ENCODE measurements around the gene ELAVL1. TPM values are rescaled to one million over a fixed set of nuclear protein-coding genes. Genes with fewer than 3 reads are reported as not detected.

ELAVL1 gene
- polyA plus RNA-seq, 1 of the 3 experiments (the other 2 are of a cell fraction): 49.6 TPM

- no peak overlapping the region for H2AFZ ChIP-seq (ENCODE audit: low read depth)
- peaks cover 8% of the 10 kb centered on the region; the same call in 1 of the 2 replicates for H3K27me3 ChIP-seq (ENCODE audit: insufficient read depth)
- CTCF ChIA-PET: interaction anchor here (0.6 kb wide), 1 partner anchor 156 kb away, joined by 3 read pairs; no protein-coding TSS in a partner anchor
- no peaks in the 10 kb centered on the region for H3K9me2 ChIP-seq
- TF ChIP-seq GATA2 (CRISPR knock-in tag; IDR thresholded peaks at IDR 0.05) (no peak), NRF1 (IDR thresholded peaks at IDR 0.05; ENCODE audit: low read depth, low read length) (no peak), USF1 (IDR thresholded peaks at IDR 0.05; ENCODE audit: borderline replicate concordance, low read depth) (no peak), RAD21 (IDR thresholded peaks at IDR 0.05; ENCODE audit: low read length) (no peak), REST (IDR thresholded peaks at IDR 0.05; ENCODE audit: low read depth, low read length) (no peak)
- H3K79me2 ChIP-seq (ENCODE audit: insufficient read depth): no peaks in the 10 kb centered on the region
- H3K27ac ChIP-seq (ENCODE audit: low read depth in 2 of 2, low read length in 1 of 2): no peak overlapping the region
- DNase-seq: no peak
- H3K36me3 ChIP-seq (replicated peaks in 1 of 2; ENCODE audit: control insufficient read depth in 1 of 2, insufficient read depth in 2 of 2, low read length in 1 of 2): no peaks in the 10 kb centered on the region
- no peaks in the 10 kb centered on the region for H3K9me3 ChIP-seq
- H4K20me1 ChIP-seq (ENCODE audit: insufficient read depth): no peaks in the 10 kb centered on the region
- WGBS (ENCODE audit: low lambda C conversion rate): 47% methylated on average over 6 of the region's 6 CpGs
- POLR2A ChIA-PET: no interaction called here
- no peaks in the 10 kb centered on the region for H3F3A ChIP-seq (replicated peaks; ENCODE audit: insufficient read depth)
- H3K4me3 ChIP-seq (ENCODE audit: low read depth in 2 of 2, low read length in 1 of 2): no peak overlapping the region
- no peak overlapping the region for H3K4me2 ChIP-seq
- H3K4me1 ChIP-seq (ENCODE audit: control insufficient read depth in 1 of 2, insufficient read depth in 2 of 2, low read depth in 1 of 2, low read length in 1 of 2): no peaks in the 10 kb centered on the region
- H3K9ac ChIP-seq: no peak overlapping the region
Measured at GRCh38 chr19:8038815-8039214, 33.4 kb upstream of the ELAVL1 start.

GRCh38 chr19:8036434-8037099, 31.1 kb upstream of the ELAVL1 start:
- ChIA-PET POLR2A (interaction anchor here (0.9 kb wide), 1 partner anchor 31 kb away, joined by 3 read pairs; the partner anchor contains the start of gene ELAVL1), CTCF (interaction anchor here (2.3 kb wide), 1 partner anchor 35 kb away, joined by 9 read pairs; no protein-coding TSS in a partner anchor)
- no peak overlapping the region for H3K9ac ChIP-seq
- no peaks in the 10 kb centered on the region for H3K9me2 ChIP-seq
- no peaks in the 10 kb centered on the region for H4K20me1 ChIP-seq (ENCODE audit: insufficient read depth)
- no peak overlapping the region for H3K4me2 ChIP-seq
- no peaks in the 10 kb centered on the region for H3K36me3 ChIP-seq (replicated peaks in 1 of 2; ENCODE audit: control insufficient read depth in 1 of 2, insufficient read depth in 2 of 2, low read length in 1 of 2)
- H3K79me2 ChIP-seq (ENCODE audit: insufficient read depth): no peaks in the 10 kb centered on the region
- WGBS (ENCODE audit: low lambda C conversion rate): 43% methylated on average over 7 of the region's 7 CpGs
- H3K27me3 ChIP-seq (ENCODE audit: insufficient read depth): peaks cover 8% of the 10 kb centered on the region; the same call in 1 of the 2 replicates
- H2AFZ ChIP-seq (ENCODE audit: low read depth): no peak overlapping the region
- no peak overlapping the region for H3K27ac ChIP-seq (ENCODE audit: low read depth in 2 of 2, low read length in 1 of 2)
- no peaks in the 10 kb centered on the region for H3K4me1 ChIP-seq (ENCODE audit: control insufficient read depth in 1 of 2, insufficient read depth in 2 of 2, low read depth in 1 of 2, low read length in 1 of 2)
- no peak overlapping the region for H3K4me3 ChIP-seq (ENCODE audit: low read depth in 2 of 2, low read length in 1 of 2)
- no peak for TF ChIP-seq POLR2AphosphoS5 (IDR thresholded peaks at IDR 0.05; ENCODE audit: low read depth, low read length)
- no peak for TF ChIP-seq NFIC (IDR thresholded peaks at IDR 0.05; ENCODE audit: borderline replicate concordance)
- TF ChIP-seq USF1 (IDR thresholded peaks at IDR 0.05; ENCODE audit: borderline replicate concordance, low read depth): no peak
- no peak for TF ChIP-seq NRF1 (IDR thresholded peaks at IDR 0.05; ENCODE audit: low read depth, low read length)
- TF ChIP-seq GATA2 (CRISPR knock-in tag; IDR thresholded peaks at IDR 0.05): no peak
- no peak for TF ChIP-seq JUND (IDR thresholded peaks at IDR 0.05)
- no peak for TF ChIP-seq FOSL2 (IDR thresholded peaks at IDR 0.05; ENCODE audit: borderline replicate concordance, low read depth)
- no peak for TF ChIP-seq EP300 (IDR thresholded peaks at IDR 0.05; ENCODE audit: borderline replicate concordance in 1 of 2, low read depth in 1 of 2, low read length in 1 of 2)
- no peak for TF ChIP-seq CTCF (IDR thresholded peaks at IDR 0.05)
- TF ChIP-seq MXI1 (IDR thresholded peaks at IDR 0.05; ENCODE audit: low read depth, low read length): no peak
- TF ChIP-seq USF2 (IDR thresholded peaks at IDR 0.05; ENCODE audit: borderline replicate concordance, low read depth, low read length): no peak
- TF ChIP-seq TAF1 (IDR thresholded peaks at IDR 0.05; ENCODE audit: borderline replicate concordance, low read depth, low read length): no peak
- no peak for TF ChIP-seq YY1 (IDR thresholded peaks at IDR 0.05; ENCODE audit: low read depth)
- no peak for TF ChIP-seq FOXJ3 (CRISPR knock-in tag; IDR thresholded peaks at IDR 0.05)
- TF ChIP-seq TCF12 (IDR thresholded peaks at IDR 0.05): no peak
- no peak for TF ChIP-seq FOXM1 (IDR thresholded peaks at IDR 0.05; ENCODE audit: low read depth)
- no peaks in the 10 kb centered on the region for H3K9me3 ChIP-seq
- no peak for DNase-seq
- no peaks in the 10 kb centered on the region for H3F3A ChIP-seq (replicated peaks; ENCODE audit: insufficient read depth)

All from SK-N-SH (cell line).